Neural cell (in vitro differentiated cells): ENCODE measurements around the gene PANX1. TPM values are rescaled to one million over a fixed set of nuclear protein-coding genes. Genes with fewer than 3 reads are reported as not detected.

ENCODE experiments used
- H2AFZ ChIP-seq: fragments of 200-600, 300-800 bp; sonication (generic), shearing (Covaris generic); 2 replicates; pipeline ENCODE4 v1.6.0; 2014; ENCODE audit warnings: low read depth, mild to moderate bottlenecking, antibody characterized with exemption, low read length, moderate library complexity
- H3F3A ChIP-seq: fragments of 200-600 bp; shearing (Covaris generic); 2 replicates; pipeline ENCODE4 v1.6.1; 2016; ENCODE audit warnings: mild to moderate bottlenecking, moderate library complexity, mixed read lengths, antibody characterized with exemption, low read length; ENCODE audit not compliant: insufficient read depth, poor library complexity, severe bottlenecking
- H3K27ac ChIP-seq: fragments of 200-600, 300-800 bp; sonication (generic), shearing (Covaris generic); 2 replicates; pipeline ENCODE4 v1.5.1; 2014; ENCODE audit warnings: mild to moderate bottlenecking, low read length, moderate library complexity
- H3K27me3 ChIP-seq: fragments of 300-800, 200-600 bp; sonication (generic), shearing (Covaris generic); 2 replicates; pipeline ENCODE4 v1.6.0; 2014; ENCODE audit warnings: mild to moderate bottlenecking, low read depth, low read length, moderate library complexity; ENCODE audit not compliant: insufficient read depth
- H3K36me3 ChIP-seq: fragments of 300-800, 200-600 bp; sonication (generic), shearing (Covaris generic); 2 replicates; pipeline ENCODE4 v1.5.1; 2014; ENCODE audit warnings: mild to moderate bottlenecking, antibody characterized with exemption, low read length, moderate library complexity; ENCODE audit not compliant: insufficient read depth
- H3K4me2 ChIP-seq: fragments of 300-800, 200-600 bp; sonication (generic), shearing (Covaris generic); 2 replicates; pipeline ENCODE4 v1.6.0; 2014; ENCODE audit warnings: mild to moderate bottlenecking, low read length
- H3K4me3 ChIP-seq: fragments of 300-800, 200-600 bp; sonication (generic), shearing (Covaris generic); 2 replicates; pipeline ENCODE4 v1.5.1; 2014; ENCODE audit warnings: mild to moderate bottlenecking, low read length, moderate library complexity
- H3K79me2 ChIP-seq: fragments of 200-600 bp; shearing (Covaris generic); replicated peaks from 2 replicates; pipeline ENCODE4 v1.6.0; 2014; ENCODE audit warnings: mild to moderate bottlenecking, low read length, moderate library complexity; ENCODE audit not compliant: insufficient read depth
- H3K9ac ChIP-seq: fragments of 300-800, 200-600 bp; sonication (generic), shearing (Covaris generic); 2 replicates; pipeline ENCODE4 v1.6.1; 2016; ENCODE audit warnings: mild to moderate bottlenecking, low read length, mixed read lengths
- H3K9me2 ChIP-seq: fragments of 200-600 bp; shearing (Covaris generic); 2 replicates; pipeline ENCODE4 v1.6.1; 2016; ENCODE audit warnings: mild to moderate bottlenecking, low read length, mixed read lengths; ENCODE audit not compliant: insufficient read depth
- H3K9me3 ChIP-seq: fragments of 200-600, 300-800 bp; sonication (generic), shearing (Covaris generic); 2 replicates; pipeline ENCODE4 v1.6.1; 2016; ENCODE audit warnings: mild to moderate bottlenecking, mixed run types, low read length, moderate library complexity, mixed read lengths
- H4K20me1 ChIP-seq: fragments of 200-600 bp; shearing (Covaris generic); 2 replicates; pipeline ENCODE4 v1.6.1; 2016; ENCODE audit warnings: mild to moderate bottlenecking, mixed run types; ENCODE audit not compliant: insufficient read depth
- EP300 ChIP-seq: fragments of 450-650 bp; conservative IDR thresholded peaks from 2 replicates; pipeline ENCODE4 v1.6.1; 2014; ENCODE audit warnings: antibody characterized with exemption, mild to moderate bottlenecking, moderate library complexity; ENCODE audit not compliant: poor library complexity, severe bottlenecking
- EZH2 ChIP-seq: fragments of 200-600, 300-800 bp; shearing (Covaris generic), sonication (generic); IDR thresholded peaks from 2 replicates; pipeline ENCODE4 v1.6.1; 2014; ENCODE audit warnings: antibody characterized with exemption, low read length, borderline replicate concordance, mild to moderate bottlenecking; ENCODE audit not compliant: insufficient read depth, poor library complexity, severe bottlenecking
- MXI1 ChIP-seq: fragments of 450-650 bp; conservative IDR thresholded peaks from 2 replicates; pipeline ENCODE4 v1.6.1; 2014; ENCODE audit warnings: antibody characterized with exemption, mild to moderate bottlenecking; ENCODE audit not compliant: poor library complexity, severe bottlenecking
- POLR2AphosphoS5 ChIP-seq: IDR thresholded peaks from 2 replicates; pipeline ENCODE4 v1.6.1; 2012
- RAD21 ChIP-seq: fragments of 450-650 bp; conservative IDR thresholded peaks from 2 replicates; pipeline ENCODE4 v1.6.1; 2014; ENCODE audit warnings: antibody characterized with exemption, mild to moderate bottlenecking, moderate library complexity
- SMC3 ChIP-seq: fragments of 450-650 bp; conservative IDR thresholded peaks from 2 replicates; pipeline ENCODE4 v1.6.1; 2014; ENCODE audit warnings: antibody characterized with exemption, mild to moderate bottlenecking, moderate library complexity; ENCODE audit not compliant: poor library complexity
- TAF1 ChIP-seq: IDR thresholded peaks from 2 replicates; pipeline ENCODE4 v1.6.1; 2012; ENCODE audit warnings: low read depth
- polyA plus RNA-seq: library from polyadenylated mRNA; depleted of rRNA; stranded (reverse); fragments of >200 nt; gene quantifications from 2 replicates; pipeline ENCODE4 v1.2.3, GENCODE V29; 2014
- TF ChIP-seq, protein P1 (sequence below): fragments of 450-650 bp; IDR thresholded peaks from 2 replicates; pipeline ENCODE4 v1.5.1; 2014; ENCODE audit warnings: antibody characterized with exemption, mild to moderate bottlenecking, moderate library complexity; ENCODE audit not compliant: poor library complexity, severe bottlenecking
- TF ChIP-seq, protein P2 (sequence below): IDR thresholded peaks from 2 replicates; pipeline ENCODE4 v1.6.1; 2012; ENCODE audit warnings: borderline replicate concordance

PANX1 gene
- polyA plus RNA-seq, 1 donor from 2014 or later: 48.0 TPM

DNA sequence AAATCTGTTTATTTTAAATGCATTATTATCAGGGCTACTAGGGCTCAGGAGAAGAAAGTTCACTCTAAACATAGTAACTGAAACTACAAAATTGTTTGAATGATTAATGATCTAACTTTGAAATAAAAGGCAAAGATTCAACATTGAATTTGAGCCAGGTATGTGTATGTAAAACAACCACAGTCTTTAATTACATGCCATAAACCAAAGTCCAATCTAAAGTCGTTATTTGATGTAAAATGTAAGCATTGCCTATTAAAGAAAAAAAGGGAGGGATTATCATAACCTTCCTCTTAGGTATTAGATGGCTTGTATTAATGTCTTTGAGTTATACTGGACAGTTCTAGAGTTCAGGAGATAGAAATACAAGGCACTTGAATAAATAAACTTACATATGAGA, 25.2 kb upstream of the PANX1 start:
- H3K27me3 ChIP-seq: no peaks in the 10 kb centered on the region
- no peaks in the 10 kb centered on the region for H3K36me3 ChIP-seq
- H3K79me2 ChIP-seq: no peaks in the 10 kb centered on the region
- no peaks in the 10 kb centered on the region for H3K9me3 ChIP-seq
- no peaks in the 10 kb centered on the region for H4K20me1 ChIP-seq
- no peak overlapping the region for H3K4me2 ChIP-seq
- H3F3A ChIP-seq: no peaks in the 10 kb centered on the region
- no peak overlapping the region for H3K9ac ChIP-seq
- H3K9me2 ChIP-seq: no peaks in the 10 kb centered on the region
- H2AFZ ChIP-seq: no peak overlapping the region
- H3K4me3 ChIP-seq: no peak overlapping the region
- no peak overlapping the region for H3K27ac ChIP-seq
- no peak for TF ChIP-seq RAD21
- TF ChIP-seq EZH2: no peak
- no peak for TF ChIP-seq EP300
- TF ChIP-seq, protein P1, sequence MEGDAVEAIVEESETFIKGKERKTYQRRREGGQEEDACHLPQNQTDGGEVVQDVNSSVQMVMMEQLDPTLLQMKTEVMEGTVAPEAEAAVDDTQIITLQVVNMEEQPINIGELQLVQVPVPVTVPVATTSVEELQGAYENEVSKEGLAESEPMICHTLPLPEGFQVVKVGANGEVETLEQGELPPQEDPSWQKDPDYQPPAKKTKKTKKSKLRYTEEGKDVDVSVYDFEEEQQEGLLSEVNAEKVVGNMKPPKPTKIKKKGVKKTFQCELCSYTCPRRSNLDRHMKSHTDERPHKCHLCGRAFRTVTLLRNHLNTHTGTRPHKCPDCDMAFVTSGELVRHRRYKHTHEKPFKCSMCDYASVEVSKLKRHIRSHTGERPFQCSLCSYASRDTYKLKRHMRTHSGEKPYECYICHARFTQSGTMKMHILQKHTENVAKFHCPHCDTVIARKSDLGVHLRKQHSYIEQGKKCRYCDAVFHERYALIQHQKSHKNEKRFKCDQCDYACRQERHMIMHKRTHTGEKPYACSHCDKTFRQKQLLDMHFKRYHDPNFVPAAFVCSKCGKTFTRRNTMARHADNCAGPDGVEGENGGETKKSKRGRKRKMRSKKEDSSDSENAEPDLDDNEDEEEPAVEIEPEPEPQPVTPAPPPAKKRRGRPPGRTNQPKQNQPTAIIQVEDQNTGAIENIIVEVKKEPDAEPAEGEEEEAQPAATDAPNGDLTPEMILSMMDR: no peak
- no peak for TF ChIP-seq TAF1
- TF ChIP-seq MXI1: no peak
- TF ChIP-seq SMC3: no peak
- TF ChIP-seq POLR2AphosphoS5: no peak
- TF ChIP-seq, protein P2, sequence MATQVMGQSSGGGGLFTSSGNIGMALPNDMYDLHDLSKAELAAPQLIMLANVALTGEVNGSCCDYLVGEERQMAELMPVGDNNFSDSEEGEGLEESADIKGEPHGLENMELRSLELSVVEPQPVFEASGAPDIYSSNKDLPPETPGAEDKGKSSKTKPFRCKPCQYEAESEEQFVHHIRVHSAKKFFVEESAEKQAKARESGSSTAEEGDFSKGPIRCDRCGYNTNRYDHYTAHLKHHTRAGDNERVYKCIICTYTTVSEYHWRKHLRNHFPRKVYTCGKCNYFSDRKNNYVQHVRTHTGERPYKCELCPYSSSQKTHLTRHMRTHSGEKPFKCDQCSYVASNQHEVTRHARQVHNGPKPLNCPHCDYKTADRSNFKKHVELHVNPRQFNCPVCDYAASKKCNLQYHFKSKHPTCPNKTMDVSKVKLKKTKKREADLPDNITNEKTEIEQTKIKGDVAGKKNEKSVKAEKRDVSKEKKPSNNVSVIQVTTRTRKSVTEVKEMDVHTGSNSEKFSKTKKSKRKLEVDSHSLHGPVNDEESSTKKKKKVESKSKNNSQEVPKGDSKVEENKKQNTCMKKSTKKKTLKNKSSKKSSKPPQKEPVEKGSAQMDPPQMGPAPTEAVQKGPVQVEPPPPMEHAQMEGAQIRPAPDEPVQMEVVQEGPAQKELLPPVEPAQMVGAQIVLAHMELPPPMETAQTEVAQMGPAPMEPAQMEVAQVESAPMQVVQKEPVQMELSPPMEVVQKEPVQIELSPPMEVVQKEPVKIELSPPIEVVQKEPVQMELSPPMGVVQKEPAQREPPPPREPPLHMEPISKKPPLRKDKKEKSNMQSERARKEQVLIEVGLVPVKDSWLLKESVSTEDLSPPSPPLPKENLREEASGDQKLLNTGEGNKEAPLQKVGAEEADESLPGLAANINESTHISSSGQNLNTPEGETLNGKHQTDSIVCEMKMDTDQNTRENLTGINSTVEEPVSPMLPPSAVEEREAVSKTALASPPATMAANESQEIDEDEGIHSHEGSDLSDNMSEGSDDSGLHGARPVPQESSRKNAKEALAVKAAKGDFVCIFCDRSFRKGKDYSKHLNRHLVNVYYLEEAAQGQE: no peak

DNA sequence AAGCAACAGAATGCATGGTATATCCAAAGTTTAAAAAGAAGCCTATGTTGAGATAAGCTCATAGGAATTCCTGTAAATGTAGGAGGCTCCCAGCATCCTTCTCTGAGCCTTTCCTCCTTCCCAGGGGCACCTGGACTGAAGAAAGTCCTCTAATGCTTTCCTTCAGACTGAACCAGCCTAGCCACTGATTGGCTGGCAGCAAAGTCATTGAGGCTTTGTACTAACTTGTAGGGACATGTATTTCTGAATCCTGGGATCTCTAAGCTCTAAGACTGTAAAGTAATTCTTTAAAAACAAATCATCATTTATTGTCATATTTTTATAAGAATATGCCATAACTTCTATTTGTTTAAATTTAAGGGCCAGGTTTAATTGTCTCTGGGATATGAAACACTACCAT, 23.9 kb upstream of the PANX1 start:
- Histone ChIP-seq H3K36me3 (no peaks in the 10 kb centered on the region), H2AFZ (no peak overlapping the region), H3K4me2 (no peak overlapping the region), H4K20me1 (no peaks in the 10 kb centered on the region), H3K9ac (no peak overlapping the region), H3K4me3 (no peak overlapping the region), H3K27me3 (no peaks in the 10 kb centered on the region), H3K9me2 (no peaks in the 10 kb centered on the region), H3K9me3 (no peaks in the 10 kb centered on the region), H3F3A (no peaks in the 10 kb centered on the region), H3K79me2 (no peaks in the 10 kb centered on the region), H3K27ac (no peak overlapping the region)
- TF ChIP-seq, protein P2: no peak
- no peak for TF ChIP-seq EZH2
- TF ChIP-seq SMC3: no peak
- no peak for TF ChIP-seq MXI1
- TF ChIP-seq TAF1: no peak
- TF ChIP-seq, protein P1: no peak
- no peak for TF ChIP-seq EP300
- TF ChIP-seq POLR2AphosphoS5: no peak
- no peak for TF ChIP-seq RAD21
